Activated CD8-positive, alpha-beta memory T cell treated with anti-CD3 and anti-CD28 coated beads for 1 hour (primary cell): ENCODE measurements around the gene INSR.
"Not testable (repeated sequence)": the region's sequence is repeated elsewhere in the genome, so short reads cannot be mapped to it uniquely, and the experiment has no call there.

ENCODE experiments used
- DNase-seq, 2 donors: peaks; one replicate each; pipeline ENCODE4 v3.0.0-alpha.2; 2020; ENCODE audit warnings: low read depth in 1 of 2; ENCODE audit errors: extremely low read depth in 1 of 2

INSR gene

DNA sequence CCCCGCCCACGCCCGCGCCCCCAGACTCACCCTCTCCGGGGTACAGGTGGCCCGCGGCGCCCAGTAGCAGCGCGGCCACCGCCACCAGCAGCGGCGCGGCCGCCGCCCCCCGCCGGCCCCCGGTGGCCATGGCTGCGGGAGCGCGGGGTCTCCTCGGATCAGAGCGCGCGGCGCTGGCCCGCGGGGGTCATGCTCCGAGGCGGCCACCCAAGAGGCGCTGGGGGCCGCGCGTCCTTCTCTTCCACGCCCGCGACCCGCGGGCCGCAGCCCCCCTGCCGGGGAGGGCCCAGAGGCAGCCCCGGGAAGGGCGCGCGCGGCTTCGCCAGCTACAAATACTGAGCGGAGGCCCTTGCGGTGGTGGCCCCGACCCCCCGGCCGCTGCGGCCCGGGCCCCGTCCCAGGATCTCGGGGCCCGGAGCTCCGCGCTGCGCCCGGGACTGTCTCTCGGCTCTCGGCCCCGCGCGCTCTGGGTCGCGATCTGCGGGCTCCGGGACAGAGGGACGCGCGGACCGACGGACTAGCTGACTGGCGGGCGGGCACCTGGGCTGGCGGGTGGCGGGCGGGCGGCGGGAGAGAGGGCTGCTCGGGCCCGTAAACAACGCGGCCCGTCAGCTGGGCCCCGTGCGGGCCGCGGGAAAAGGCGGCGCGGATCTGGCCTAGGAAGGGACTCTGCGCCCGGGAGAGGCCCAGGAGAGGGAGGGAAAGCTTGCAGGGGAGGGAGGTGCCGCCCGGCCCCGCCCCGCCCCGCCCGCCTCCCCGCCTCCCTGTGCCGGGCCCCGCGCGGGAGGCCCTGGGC lies at the start of gene INSR:
TSS of gene INSR (minus strand) at position 653 of the 796 bp plus-strand sequence. CDS start at position 130, 523 bp downstream.
- DNase-seq, result peak in 1 of 2 donors; percentile 23

- DNase-seq, result no peak
Observed at GRCh38 chr19:7342143-7342542, 47.9 kb upstream of the INSR start.

GRCh38 chr19:7340959-7341837 lies 47.0 kb upstream of the INSR start:
- DNase-seq, result peak; percentile 60 to 78

DNA sequence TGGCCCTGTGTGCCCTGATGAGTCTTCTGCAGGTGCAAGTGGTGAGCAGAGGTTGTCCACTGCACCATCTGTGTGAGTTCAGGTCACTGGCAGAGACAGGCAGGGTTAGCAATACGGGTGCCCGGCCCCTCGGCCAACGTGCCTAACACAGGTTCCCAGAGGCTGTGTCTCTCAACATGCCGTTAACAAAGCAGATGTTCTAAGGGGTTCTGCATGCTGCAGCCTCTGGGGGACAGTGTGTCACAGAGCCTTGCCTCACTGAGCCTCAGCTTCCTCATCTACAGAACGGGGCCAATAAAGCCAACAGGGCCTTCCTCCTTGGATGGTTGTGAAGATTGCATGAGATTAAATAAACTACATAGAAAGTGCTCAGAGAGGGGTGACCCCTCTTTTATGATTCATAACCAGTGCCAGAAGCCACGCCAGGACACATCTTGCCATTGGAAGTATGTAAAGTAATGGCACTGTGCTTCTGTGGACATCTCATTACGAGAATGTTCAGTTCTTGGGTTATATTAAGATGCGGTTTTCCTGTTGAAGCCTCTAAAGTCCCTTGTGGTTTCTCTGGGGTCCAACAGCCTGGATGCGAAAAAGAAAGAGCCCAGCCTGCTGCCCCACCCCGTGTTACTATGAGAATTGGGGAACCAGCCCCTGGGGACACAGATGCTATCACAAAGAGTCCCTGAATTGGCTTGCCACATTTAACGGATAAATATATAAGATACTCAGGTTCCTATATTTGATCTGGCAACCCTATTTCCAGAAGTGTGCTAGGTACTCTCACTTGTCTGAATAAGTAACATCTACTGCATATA lies 43.4 kb upstream of the INSR start:
- no peak for DNase-seq

DNA sequence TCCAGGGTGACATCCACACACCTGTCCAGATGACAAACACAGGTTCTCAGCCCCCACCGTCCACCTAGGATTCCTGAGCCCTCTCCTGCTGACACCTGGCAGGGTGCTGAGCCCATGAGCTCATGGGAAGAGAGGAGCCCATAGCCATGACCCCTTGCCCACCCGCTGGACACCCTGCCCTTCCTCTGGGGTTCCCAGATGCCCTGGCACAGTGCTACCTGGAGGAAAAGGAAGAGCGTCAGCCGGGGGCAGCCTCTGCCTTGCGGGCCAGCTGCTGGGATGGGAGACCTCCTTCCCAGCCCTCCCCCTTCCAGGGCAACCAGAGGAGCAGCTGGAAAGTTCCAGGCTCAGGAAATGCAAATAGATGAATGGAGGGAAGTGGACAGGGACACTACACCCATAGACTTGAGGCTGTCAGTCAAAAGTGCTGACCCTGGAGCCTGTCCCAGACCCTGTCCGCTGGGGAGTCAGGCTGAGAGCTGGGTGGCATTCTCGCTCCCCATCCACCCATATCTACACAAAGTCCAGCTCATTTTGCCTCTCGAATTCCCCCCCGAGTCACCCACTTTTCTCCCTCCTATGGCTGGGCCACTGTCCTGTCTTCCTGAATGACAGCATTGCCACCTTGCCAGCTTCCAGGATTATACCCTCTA lies 42.2 kb upstream of the INSR start:
- no peak for DNase-seq

DNA sequence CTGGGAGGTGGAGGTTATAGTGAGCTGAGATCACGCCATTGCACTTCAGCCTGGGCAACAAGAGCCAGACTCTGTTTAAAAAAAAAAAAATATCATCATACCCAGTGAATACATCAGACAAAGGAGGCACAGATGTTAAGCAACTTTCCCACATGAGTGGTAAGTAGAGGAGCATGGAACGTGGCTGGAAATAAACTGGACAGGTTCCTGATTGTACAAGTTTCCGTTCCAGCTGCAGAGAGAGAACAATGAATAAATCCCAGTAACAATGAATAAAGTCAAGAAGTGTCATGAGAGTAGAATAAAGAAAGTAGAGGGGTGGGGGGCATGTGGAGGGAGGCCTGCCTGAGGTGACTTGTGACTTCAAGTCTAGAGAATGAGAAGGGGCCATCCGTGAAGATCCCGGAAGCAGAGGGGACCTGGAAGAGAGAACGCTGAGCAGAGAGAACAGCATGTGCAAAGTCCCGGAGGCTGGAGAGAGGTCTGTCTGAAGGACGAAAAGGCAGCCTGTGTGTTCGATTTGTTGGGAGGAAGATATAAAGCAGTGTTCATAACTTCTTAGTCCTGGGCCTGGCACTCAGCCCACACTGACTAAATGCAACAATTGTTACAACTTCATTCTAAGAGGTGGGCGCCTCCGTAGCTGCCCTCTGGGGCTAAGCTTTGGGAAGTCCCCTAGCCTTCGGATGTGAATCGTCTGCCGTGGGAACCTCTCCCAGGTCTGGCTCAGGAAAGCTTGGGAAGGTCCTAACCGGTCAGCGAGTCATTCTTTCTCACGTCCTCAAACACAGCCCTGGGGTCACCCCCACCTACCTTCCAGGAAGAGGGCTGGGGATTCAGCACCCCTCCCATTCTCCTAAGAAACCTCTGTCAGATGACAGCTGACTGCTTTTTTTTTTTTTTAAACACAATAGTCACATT lies 39.2 kb upstream of the INSR start:
- no peak for DNase-seq

GRCh38 chr19:7331446-7331845 lies 37.2 kb upstream of the INSR start:
- no peak for DNase-seq

DNA sequence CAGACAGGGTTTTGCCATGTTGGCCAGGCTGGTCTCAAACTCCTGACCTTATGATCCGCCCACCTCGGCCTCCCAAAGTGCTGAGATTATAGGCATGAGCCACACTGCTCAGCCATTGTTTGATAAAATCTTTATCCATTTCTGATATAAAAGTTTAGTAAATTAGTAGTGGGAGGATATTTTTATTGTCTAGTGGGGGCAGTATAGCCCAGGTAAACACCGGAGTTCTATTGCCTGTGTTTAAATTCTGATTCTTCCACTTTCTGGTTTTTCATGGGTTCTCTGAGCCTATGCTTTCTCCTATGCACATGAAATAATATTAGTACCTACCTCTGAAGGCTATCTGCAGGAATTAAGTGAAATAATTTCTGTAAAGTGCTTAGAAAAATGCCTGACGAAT lies 34.4 kb upstream of the INSR start:
- no peak for DNase-seq

GRCh38 chr19:7327802-7328201 lies 33.6 kb upstream of the INSR start:
- DNase-seq, result no peak

- no peak for DNase-seq
Observed at GRCh38 chr19:7326105-7326877, 32.1 kb upstream of the INSR start.

DNA sequence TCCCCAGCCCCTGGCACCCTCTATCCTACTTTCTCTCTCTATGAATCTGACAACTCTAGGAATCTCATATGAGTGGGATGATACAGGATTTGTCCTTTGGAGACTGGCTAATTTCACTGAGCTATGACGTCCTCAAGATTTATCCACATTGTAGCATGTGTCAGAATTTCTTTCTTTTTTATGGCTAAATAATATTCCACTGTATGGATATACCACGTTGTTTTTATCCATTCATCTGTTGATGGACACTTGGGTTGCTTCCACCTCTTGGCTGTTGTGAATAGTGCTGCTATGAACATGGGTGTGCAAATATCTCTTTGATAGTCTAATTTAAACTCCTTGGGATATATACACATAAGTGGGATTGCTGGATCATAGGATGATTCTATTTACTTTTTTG lies 24.0 kb upstream of the INSR start:
- no peak for DNase-seq

GRCh38 chr19:7312816-7313215 lies 18.6 kb upstream of the INSR start:
- no peak for DNase-seq

- no peak for DNase-seq
Observed at GRCh38 chr19:7311911-7312310, 17.7 kb upstream of the INSR start.

DNA sequence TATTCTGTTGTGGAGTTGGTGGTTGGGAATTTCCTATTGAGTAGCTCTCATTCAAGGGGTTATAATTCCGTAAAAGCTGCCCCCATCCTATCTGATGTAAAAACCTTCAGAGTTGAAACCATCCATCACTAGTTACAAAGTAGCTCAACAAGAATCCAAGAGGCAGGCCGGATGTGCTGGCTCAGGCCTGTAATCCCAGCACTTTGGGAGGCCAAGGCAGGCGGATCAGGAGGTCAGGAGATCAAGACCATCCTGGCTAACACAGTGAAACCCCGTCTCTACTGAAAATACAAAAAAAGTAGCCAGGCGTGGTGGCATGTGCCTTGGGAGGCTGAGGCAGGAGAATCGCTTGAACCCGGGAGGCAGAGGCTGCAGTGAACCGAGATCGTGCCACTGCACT lies 14.1 kb upstream of the INSR start:
- DNase-seq, result not testable (repeated sequence)

DNA sequence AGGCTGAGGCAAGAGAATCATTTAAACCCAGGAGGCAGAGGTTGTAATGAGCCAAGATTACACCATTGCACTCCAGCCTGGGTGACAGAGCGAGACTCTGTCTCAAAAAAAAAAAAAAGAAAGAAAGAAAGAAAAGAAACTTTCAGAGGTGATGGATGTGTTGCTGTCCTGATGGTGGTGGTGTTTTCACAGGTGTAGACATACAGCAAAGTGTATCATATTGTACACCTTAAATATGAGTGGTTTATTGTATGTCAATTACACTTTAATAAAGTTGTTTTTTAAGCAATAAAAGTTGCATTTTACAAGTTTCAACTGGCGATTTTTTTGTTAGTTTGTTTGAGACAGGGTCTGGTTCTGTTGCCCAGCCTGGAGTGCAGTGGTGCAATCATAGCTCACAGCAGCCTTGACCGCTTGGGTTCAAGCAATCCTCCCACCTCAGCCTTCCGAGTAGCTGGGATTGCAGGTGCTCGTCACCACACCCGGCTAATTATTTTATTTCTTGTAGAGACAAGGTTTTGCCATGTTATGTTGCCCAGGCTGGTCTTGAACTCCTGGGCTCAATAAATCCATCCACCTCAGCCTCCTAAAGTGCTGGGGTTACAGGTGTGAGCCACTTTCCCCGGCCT lies 13.5 kb upstream of the INSR start:
- no peak for DNase-seq

GRCh38 chr19:7304200-7304599 lies 10.0 kb upstream of the INSR start:
- no peak for DNase-seq

GRCh38 chr19:7303470-7303869 lies 9.3 kb upstream of the INSR start:
- DNase-seq, result no peak

GRCh38 chr19:7301525-7301924 lies 7.3 kb upstream of the INSR start:
- no peak for DNase-seq
